GM12878 (cell line): ENCODE data around the gene SRI. TPM values are rescaled to one million over a fixed set of nuclear protein-coding genes. Genes with fewer than 3 reads are reported as not detected.

Experiments used
- ATAC-seq: fragments of 200-7000 bp; cut with Tn5 transposase; 3 replicates; pipeline ENCODE4 v1.9.1; 2020; ENCODE audit warnings: mild to moderate bottlenecking, moderate library complexity
- BruUV-seq: library from RNA; stranded (reverse); fragments of 400-500 nt; replicated peaks from 2 replicates; lab custom pipeline; 2021; lab: Mats Ljungman, UMichigan
- CTCF ChIA-PET: fragments of 300-600 bp; sonication (Branson Sonifier 250); formaldehyde crosslinking; extraction: SDS; loops from one replicate; lab custom pipeline; 2021; ENCODE audit warnings: inconsistent platforms; lab: Yijun Ruan, JAX
- POLR2A ChIA-PET: fragments of 350-600 bp; formaldehyde crosslinking; extraction: SDS; loops from one replicate; lab custom pipeline; 2021; ENCODE audit warnings: inconsistent platforms; lab: Charles Lee
- RAD21 ChIA-PET: fragments of 300-600 bp; sonication (Branson Sonifier 250); formaldehyde crosslinking; loops from one replicate; lab custom pipeline; 2023; ENCODE audit warnings: antibody characterized with exemption; ENCODE audit not compliant: unreplicated experiment; lab: Charles Lee
- SMC1A ChIA-PET: fragments of 300-600 bp; sonication (Branson Sonifier 250); formaldehyde crosslinking; loops from one replicate; lab custom pipeline; 2023; ENCODE audit not compliant: unreplicated experiment, uncharacterized antibody; lab: Charles Lee
- DNase-seq: peaks from one replicate; pipeline ENCODE4 v3.0.0-alpha.2; 2011; ENCODE audit warnings: low read depth, low spot score
- FAIRE-seq: peaks from 3 replicates; lab custom pipeline; 2011; peaks lifted over from hg19 to GRCh38; lab: Jason Lieb, UNC
- H2AFZ ChIP-seq: 2 replicates; pipeline ENCODE4 v1.6.0; 2011; ENCODE audit warnings: low read depth, low read length, control low read depth; ENCODE audit not compliant: control insufficient read depth
- H3K27ac ChIP-seq: 2 replicates; pipeline ENCODE4 v1.5.1; 2011; ENCODE audit warnings: control low read depth; ENCODE audit not compliant: control insufficient read depth, insufficient read depth
- H3K27me3 ChIP-seq, 2 experiments: replicated peaks in 1 of 2; 2 replicates each; pipeline versions ENCODE4 v1.6.0 to v1.6.1; 2011; ENCODE audit warnings: low read length in 1 of 2; ENCODE audit not compliant: control insufficient read depth in 2 of 2, insufficient read depth in 2 of 2
- H3K36me3 ChIP-seq, 2 experiments: 2 replicates each; pipeline ENCODE4 v1.5.1; 2011; ENCODE audit warnings: low read length in 1 of 2; ENCODE audit not compliant: control insufficient read depth in 2 of 2, insufficient read depth in 2 of 2
- H3K4me1 ChIP-seq: 2 replicates; pipeline ENCODE4 v1.6.1; 2011; ENCODE audit warnings: mild to moderate bottlenecking, low read length, moderate library complexity, mixed read lengths; ENCODE audit not compliant: control insufficient read depth, insufficient read depth
- H3K4me2 ChIP-seq: 2 replicates; pipeline ENCODE4 v1.6.0; 2011; ENCODE audit warnings: control low read depth; ENCODE audit not compliant: control insufficient read depth, insufficient read depth
- H3K4me3 ChIP-seq: fragments of 200-600 bp; sonication (generic); 2 replicates; pipeline ENCODE4 v1.5.1; 2016
- H3K79me2 ChIP-seq: 2 replicates; pipeline ENCODE4 v1.6.0; 2011; ENCODE audit warnings: low read length; ENCODE audit not compliant: control insufficient read depth, insufficient read depth
- H3K9ac ChIP-seq: 2 replicates; pipeline ENCODE4 v1.8.0; 2011; ENCODE audit warnings: low read length, control low read depth, mixed read lengths; ENCODE audit not compliant: control insufficient read depth, insufficient read depth
- H3K9me3 ChIP-seq: replicated peaks from 3 replicates; pipeline ENCODE4 v1.5.1; 2011; ENCODE audit warnings: mild to moderate bottlenecking, low read length; ENCODE audit not compliant: control insufficient read depth, insufficient read depth
- H4K20me1 ChIP-seq: 2 replicates; pipeline ENCODE4 v1.6.0; 2011; ENCODE audit not compliant: control insufficient read depth, insufficient read depth
- ASH2L ChIP-seq: fragments of 300-600, 200-600 bp; sonication (generic); IDR thresholded peaks from 2 replicates; pipeline ENCODE4 v1.6.1; 2017; ENCODE audit warnings: low read depth, mild to moderate bottlenecking, borderline replicate concordance
- CHD2 ChIP-seq: IDR thresholded peaks from 2 replicates; pipeline ENCODE4 v1.6.1; 2011; ENCODE audit warnings: low read depth, low read length, improper control_type of control experiment, borderline replicate concordance
- DPF2 ChIP-seq: fragments of 450-650 bp; IDR thresholded peaks from 2 replicates; pipeline ENCODE4 v1.6.1; 2017; ENCODE audit warnings: mild to moderate bottlenecking
- E2F4 ChIP-seq: IDR thresholded peaks from 2 replicates; pipeline ENCODE4 v1.6.1; 2012; ENCODE audit warnings: low read depth, low read length, improper control_type of control experiment
- EZH2 ChIP-seq: IDR thresholded peaks from 2 replicates; pipeline ENCODE4 v1.6.1; 2012; ENCODE audit warnings: low read depth, mild to moderate bottlenecking, control low read depth, inconsistent platforms, low read length, borderline replicate concordance; ENCODE audit not compliant: control insufficient read depth
- HSF1 ChIP-seq: fragments of 150-350 bp; IDR thresholded peaks from 2 replicates; pipeline ENCODE4 v1.6.1; 2014; ENCODE audit warnings: mild to moderate bottlenecking, low read depth, low read length
- MYB ChIP-seq: fragments of 150-350 bp; IDR thresholded peaks from 2 replicates; pipeline ENCODE4 v1.6.1; 2014; ENCODE audit warnings: mild to moderate bottlenecking, low read depth, low read length, borderline replicate concordance
- NFYA ChIP-seq: IDR thresholded peaks from 2 replicates; pipeline ENCODE4 v1.6.1; 2011; ENCODE audit warnings: low read depth, mild to moderate bottlenecking, low read length, improper control_type of control experiment, borderline replicate concordance
- NKRF ChIP-seq: fragments of 450-650 bp; conservative IDR thresholded peaks from 2 replicates; pipeline ENCODE4 v1.6.1; 2017; ENCODE audit warnings: mild to moderate bottlenecking, moderate library complexity
- NR2F1 ChIP-seq: fragments of 450-650 bp; conservative IDR thresholded peaks from 2 replicates; pipeline ENCODE4 v1.6.1; 2017; ENCODE audit warnings: mild to moderate bottlenecking
- STAT1 ChIP-seq: fragments of 450-650 bp; conservative IDR thresholded peaks from 2 replicates; pipeline ENCODE4 v1.6.1; 2014; ENCODE audit warnings: antibody characterized with exemption, mild to moderate bottlenecking
- SUZ12 ChIP-seq: fragments of 200-600 bp; sonication (generic); IDR thresholded peaks from one replicate; pipeline ENCODE4 v1.6.1; 2018; ENCODE audit warnings: antibody characterized with exemption, mild to moderate bottlenecking; ENCODE audit not compliant: unreplicated experiment
- ZBTB40 ChIP-seq: fragments of 450-650 bp; IDR thresholded peaks from 2 replicates; pipeline ENCODE4 v1.6.1; 2016; ENCODE audit warnings: mild to moderate bottlenecking, moderate library complexity, borderline replicate concordance
- ZNF622 ChIP-seq: fragments of 450-650 bp; IDR thresholded peaks from 2 replicates; pipeline ENCODE4 v1.6.1; 2017; ENCODE audit warnings: mild to moderate bottlenecking, inconsistent platforms
- WGBS: methylation state at CpG from one replicate; pipeline ENCODE4 v1.1.6; 2016; ENCODE audit warnings: low lambda C conversion rate; ENCODE audit not compliant: insufficient replicate concordance, insufficient coverage; ENCODE audit errors: missing lambda C conversion rate; 5-methylcytosine and 5-hydroxymethylcytosine counted together
- in situ Hi-C: fragments of 300-500 bp; cut with MboI; formaldehyde crosslinking; loops from 9 replicates; pipeline ENCODE4 v1.14.3; 2018; ENCODE audit warnings: mixed read lengths
- intact Hi-C: fragments of 100-400 bp; cut with micrococcal nuclease; formaldehyde crosslinking; loops from one replicate; pipeline ENCODE4 v1.14.2; 2022; ENCODE audit not compliant: unreplicated experiment
- polyA plus RNA-seq, 11 experiments: library from polyadenylated mRNA; depleted of rRNA in 4 of 11; unstranded in 6 of 11; stranded (reverse) in 5 of 11; fragments of >200 nt; fragmentation: Nextera tagmentation in 4 of 11; fragmentation: Illumina TruSeq in 1 of 11; extraction: Ambion mirVana in 4 of 11; extraction: Trizol in 1 of 11; gene quantifications; 1 replicate in 1 of 11; 2 replicates in 10 of 11; pipeline versions ENCODE4 v1.2.1 to v1.2.3, GENCODE V29; 2011 to 2016; ENCODE audit warnings: inconsistent platforms in 2 of 11, missing spikeins in 2 of 11, low read depth in 1 of 11
- total RNA-seq, 4 experiments: library from RNA; depleted of rRNA in 3 of 4; stranded (reverse); fragments of >200 nt in 3 of 4; fragmentation: Illumina TruSeq in 1 of 4; extraction: Trizol in 1 of 4; gene quantifications; 2 replicates each; pipeline versions ENCODE4 v1.2.1 to v1.2.3, GENCODE V29; 2013 to 2021

The SRI gene
- total and polyA plus RNA-seq, 10 of the 15 experiments (the other 5 are each of a cell fraction or from before 2014, with no cell fraction given), result 94.7 to 588 (median 242) TPM

GRCh38 chr7:88259656-88260380 lies 40.0 kb upstream of the SRI start:
- no peak overlapping the region for H3K4me2 ChIP-seq
- CTCF ChIA-PET, result interaction anchor here (1.4 kb wide), 1 partner anchor 17 kb away, joined by 7 read pairs; no protein-coding TSS in a partner anchor
- BruUV-seq, result no TSS peak
- TF ChIP-seq HSF1 (no peak), MYB (no peak), NR2F1 (no peak), CHD2 (no peak), NKRF (no peak), ASH2L (no peak), DPF2 (no peak), ZBTB40 (no peak), SUZ12 (no peak), STAT1 (no peak), ZNF622 (no peak), EZH2 (no peak), E2F4 (no peak), NFYA (no peak)

More at GRCh38 chr7:88259656-88260380, 40.0 kb upstream of the SRI start:
- in situ Hi-C loops, result no loop called here
- ChIA-PET POLR2A (no interaction called here), RAD21 (no interaction called here), SMC1A (interaction anchor here (0.7 to 1.3 kb wide), 4 partner anchors 13 to 38 kb away, joined by 3 to 4 read pairs (median 3); no protein-coding TSS in a partner anchor)
- DNase-seq, result no peak
- no peaks in the 10 kb centered on the region for H3K79me2 ChIP-seq
- no peak overlapping the region for H3K4me3 ChIP-seq
- intact Hi-C loops, result no loop called here
- no peak for ATAC-seq
- FAIRE-seq, result no peak
- H3K27me3 ChIP-seq, result no peaks in the 10 kb centered on the region
- WGBS, result 3% methylated on average over 2 of the region's 2 CpGs
- no peak overlapping the region for H3K9ac ChIP-seq
- H3K4me1 ChIP-seq, result no peaks in the 10 kb centered on the region
- H2AFZ ChIP-seq, result no peak overlapping the region
- no peaks in the 10 kb centered on the region for H4K20me1 ChIP-seq
- H3K36me3 ChIP-seq, result no peaks in the 10 kb centered on the region
- no peaks in the 10 kb centered on the region; the same call in 2 of the 3 replicates for H3K9me3 ChIP-seq
- no peak overlapping the region for H3K27ac ChIP-seq
